Vagina (tissue), 2 donors: ENCODE results near the gene DCST2. TPM values are rescaled to one million over a fixed set of nuclear protein-coding genes. Genes with fewer than 3 reads are reported as not detected.

Source experiments
- DNase-seq, 2 donors: peaks; one replicate each; pipeline ENCODE4 v3.0.0-alpha.2; 2017; ENCODE audit errors: extremely low spot score in 2 of 2
- H3K27ac ChIP-seq: fragments of 200-600 bp; sonication (generic); one replicate; pipeline ENCODE4 v1.5.1; 2019
- H3K27me3 ChIP-seq: fragments of 200-600 bp; sonication (generic); one replicate; pipeline ENCODE4 v1.5.1; 2019
- H3K36me3 ChIP-seq, 2 donors: fragments of 200-600 bp; sonication (generic); one replicate each; pipeline ENCODE4 v1.5.1; 2017 to 2019
- H3K4me1 ChIP-seq: fragments of 200-600 bp; sonication (generic); one replicate; pipeline ENCODE4 v1.5.1; 2019
- H3K4me3 ChIP-seq, 2 donors: fragments of 200-600 bp; sonication (generic); 1 replicate in 1 of 2; 2 replicates in 1 of 2; pipeline ENCODE4 v1.5.1; 2016 to 2019
- H3K9me3 ChIP-seq: fragments of 200-600 bp; sonication (generic); one replicate; pipeline ENCODE4 v1.5.1; 2019
- CTCF ChIP-seq, 3 experiments: fragments of 450-650 bp in 2 of 3; fragments of 200-600 bp in 1 of 3; sonication (generic) in 1 of 3; IDR thresholded peaks; one replicate each; pipeline ENCODE4 v1.5.1; 2017 to 2019; ENCODE audit warnings: antibody characterized with exemption in 3 of 3, mild to moderate bottlenecking in 2 of 3, moderate library complexity in 2 of 3
- POLR2A ChIP-seq, 2 donors: fragments of 450-650 bp; IDR thresholded peaks; one replicate each; pipeline ENCODE4 v1.6.1; 2017; ENCODE audit warnings: antibody characterized with exemption in 2 of 2, mild to moderate bottlenecking in 2 of 2, moderate library complexity in 2 of 2
- POLR2AphosphoS5 ChIP-seq, 2 donors: sonication (generic); formaldehyde crosslinking; IDR thresholded peaks; one replicate each; pipeline ENCODE4 v1.9.0; 2017; ENCODE audit warnings: antibody characterized with exemption in 2 of 2, mild to moderate bottlenecking in 2 of 2, low read depth in 1 of 2; ENCODE audit not compliant: insufficient read depth in 1 of 2
- intact Hi-C: fragments of 100-400 bp; cut with DNase I; formaldehyde crosslinking; loops from one replicate; pipeline ENCODE4 v1.15.1; 2023
- total RNA-seq: library from RNA; depleted of rRNA; stranded (reverse); fragments of >200 nt; gene quantifications from one replicate; pipeline ENCODE4 v1.2.3, GENCODE V29; 2016

DCST2 gene
- total RNA-seq, 1 donor from 2014 or later: 7.9 TPM

DNA sequence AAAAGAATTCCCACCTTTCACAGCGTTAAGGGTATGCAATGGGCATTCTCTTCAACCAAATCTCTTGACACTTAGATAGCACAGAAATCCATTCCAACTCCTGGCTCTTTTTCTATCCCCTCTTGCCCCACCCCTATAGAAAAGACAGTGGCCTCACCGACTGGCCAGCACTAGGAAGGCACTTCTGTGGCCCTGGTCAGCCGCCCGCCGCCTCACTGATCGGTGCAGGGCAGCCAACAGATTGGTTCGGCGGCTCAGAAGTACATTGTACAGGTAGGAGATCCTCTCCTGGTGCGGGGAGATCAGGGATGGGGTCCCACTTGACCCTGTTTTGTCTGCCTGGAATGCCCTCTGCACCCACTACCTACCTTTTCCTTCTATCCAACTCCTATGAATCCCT lies 9.3 kb downstream of the DCST2 start:
- Histone ChIP-seq H3K27me3 (no peaks in the 10 kb centered on the region), H3K36me3 (no peaks in the 10 kb centered on the region), H3K4me3 (no peak overlapping the region), H3K27ac (no peak overlapping the region), H3K4me1 (peaks cover 7% of the 10 kb centered on the region), H3K9me3 (no peaks in the 10 kb centered on the region)
- intact Hi-C loops: no loop called here
- no peak for DNase-seq
- no peak for TF ChIP-seq POLR2AphosphoS5 (IDR thresholded peaks at IDR 0.05; ENCODE audit: insufficient read depth in 1 of 2, low read depth in 1 of 2)
- TF ChIP-seq POLR2A (IDR thresholded peaks at IDR 0.05): no peak
- no peak for TF ChIP-seq CTCF (IDR thresholded peaks at IDR 0.05)

DNA sequence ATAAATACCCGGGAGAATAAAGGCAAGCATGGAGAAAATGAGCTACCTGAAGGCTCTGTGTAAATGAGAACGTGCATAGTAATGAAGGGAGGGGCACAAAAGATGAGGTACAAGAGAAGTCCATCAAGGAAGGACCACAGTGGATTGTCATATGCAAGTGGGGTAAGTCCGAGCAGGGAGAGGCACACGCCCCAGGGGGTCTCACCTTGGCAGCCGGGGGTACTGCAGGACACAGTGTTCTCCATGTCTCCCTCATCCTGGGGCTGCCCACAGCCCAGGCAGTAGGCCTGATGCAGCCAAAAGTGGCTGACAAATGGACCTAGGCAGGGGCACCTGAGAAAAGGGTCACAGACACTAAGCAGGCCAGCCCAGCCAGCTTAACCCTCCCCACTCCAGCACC lies 10.0 kb downstream of the DCST2 start:
- H3K4me1 ChIP-seq: peaks cover 14% of the 10 kb centered on the region
- no peaks in the 10 kb centered on the region for H3K9me3 ChIP-seq
- no peaks in the 10 kb centered on the region for H3K36me3 ChIP-seq
- no peak for DNase-seq
- H3K4me3 ChIP-seq: no peak overlapping the region
- H3K27ac ChIP-seq: no peak overlapping the region
- no peak for TF ChIP-seq POLR2A (IDR thresholded peaks at IDR 0.05)
- no peaks in the 10 kb centered on the region for H3K27me3 ChIP-seq
- intact Hi-C loops: no loop called here

- intact Hi-C loops: no loop called here
- H3K4me1 ChIP-seq: peaks cover 21% of the 10 kb centered on the region
- H3K4me3 ChIP-seq: no peak overlapping the region
- H3K27ac ChIP-seq: no peak overlapping the region
- H3K36me3 ChIP-seq: no peaks in the 10 kb centered on the region
- no peaks in the 10 kb centered on the region for H3K27me3 ChIP-seq
- TF ChIP-seq POLR2AphosphoS5 (IDR thresholded peaks at IDR 0.05; ENCODE audit: insufficient read depth in 1 of 2, low read depth in 1 of 2) (no peak), POLR2A (IDR thresholded peaks at IDR 0.05) (no peak), CTCF (IDR thresholded peaks at IDR 0.05) (no peak)
- DNase-seq: no peak
- H3K9me3 ChIP-seq: no peaks in the 10 kb centered on the region
These were observed 10.7 kb downstream of the DCST2 start for GRCh38 chr1:155022927-155023236.

DNA sequence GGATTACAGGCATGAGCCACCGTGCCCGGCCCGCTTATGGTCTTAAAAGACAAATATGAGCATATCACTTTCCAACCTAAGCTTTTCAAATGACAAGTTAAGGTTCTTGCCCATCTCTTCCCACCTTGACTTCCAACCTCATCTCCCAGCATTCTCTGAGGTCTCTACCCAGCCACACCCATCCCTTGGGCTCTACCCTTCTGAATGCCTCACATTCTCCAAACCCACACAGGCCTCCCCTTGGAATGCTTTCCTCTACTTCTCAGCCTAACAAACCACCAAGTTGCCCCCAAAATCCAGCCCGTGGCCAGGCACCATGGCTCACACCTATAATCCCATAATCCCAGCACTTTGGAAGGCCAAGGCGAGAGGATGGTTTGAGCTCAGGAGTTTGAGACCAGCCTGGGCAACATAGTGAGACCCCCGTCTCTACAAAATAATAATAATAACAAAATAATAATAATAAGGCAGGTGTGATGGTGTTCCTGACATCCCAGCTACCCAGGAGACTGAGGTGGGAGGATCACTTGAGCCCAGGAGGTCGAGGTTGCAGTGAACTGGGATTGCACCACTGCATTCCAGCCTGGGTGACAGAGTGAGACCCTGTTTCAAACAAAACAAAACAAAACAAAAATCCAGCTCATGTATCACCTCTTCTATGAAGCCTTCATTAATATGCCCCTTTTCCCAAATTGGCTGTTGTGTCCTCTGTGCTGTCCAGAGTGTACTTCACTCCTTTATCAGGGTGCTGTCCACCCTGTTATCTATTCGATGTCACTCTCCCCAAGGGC lies 11.2 kb downstream of the DCST2 start:
- no peak overlapping the region for H3K4me3 ChIP-seq
- intact Hi-C loops: no loop called here
- H3K36me3 ChIP-seq: no peaks in the 10 kb centered on the region
- no peaks in the 10 kb centered on the region for H3K9me3 ChIP-seq
- H3K27ac ChIP-seq: no peak overlapping the region
- peaks cover 25% of the 10 kb centered on the region for H3K4me1 ChIP-seq
- DNase-seq: no peak
- TF ChIP-seq POLR2AphosphoS5 (IDR thresholded peaks at IDR 0.05; ENCODE audit: insufficient read depth in 1 of 2, low read depth in 1 of 2): no peak
- no peak for TF ChIP-seq POLR2A (IDR thresholded peaks at IDR 0.05)
- TF ChIP-seq CTCF (IDR thresholded peaks at IDR 0.05): no peak
- H3K27me3 ChIP-seq: no peaks in the 10 kb centered on the region

- TF ChIP-seq POLR2AphosphoS5 (IDR thresholded peaks at IDR 0.05; ENCODE audit: insufficient read depth in 1 of 2, low read depth in 1 of 2): no peak
- TF ChIP-seq POLR2A (IDR thresholded peaks at IDR 0.05): no peak
- no peak for TF ChIP-seq CTCF (IDR thresholded peaks at IDR 0.05)
- Histone ChIP-seq H3K27ac (peak overlapping the region; percentile 99), H3K4me1 (peaks cover 52% of the 10 kb centered on the region), H3K36me3 (peaks cover 0 to 7% of the 10 kb centered on the region in 2 donors), H3K9me3 (no peaks in the 10 kb centered on the region), H3K27me3 (no peaks in the 10 kb centered on the region), H3K4me3 (no peak overlapping the region)
- intact Hi-C loops: loop anchor here (5.0 kb wide), 1 partner anchor 57 kb away; the partner anchor contains the start of gene PYGO2
- no peak for DNase-seq
These were observed 14.0 kb downstream of the DCST2 start for GRCh38 chr1:155019377-155020245.
